Ovary (tissue), 9 donors: ENCODE data around the gene HOXC4. TPM values are rescaled to one million over a fixed set of nuclear protein-coding genes. Genes with fewer than 3 reads are reported as not detected.

ENCODE experiments used
- microRNA counts: library from miRNA; unstranded; fragments of <30 nt; microRNA quantifications from one replicate; lab custom pipeline; 2016
- microRNA-seq, 3 donors: library from miRNA; unstranded; fragments of <30 nt; microRNA quantifications; one replicate each; pipeline versions ENCODE4 to v1.2.0, GENCODE V29; 2019 to 2020
- polyA plus RNA-seq, 2 donors: library from polyadenylated mRNA; stranded (reverse); fragments of 200-250 nt in 1 of 2; fragments of 350-450 nt in 1 of 2; fragmentation: Illumina TruSeq in 1 of 2; extraction: RNeasy Lipid Tissue Mini Kit (QIAGEN cat#74804) in 1 of 2; gene quantifications; one replicate each; pipeline ENCODE4 v1.2.3, GENCODE V29; 2013 to 2014
- small RNA-seq: library from RNA; depleted of rRNA; stranded (forward); fragments of <200 nt; gene quantifications from one replicate; pipeline ENCODE3, GENCODE V24; 2016
- total RNA-seq, 7 donors: library from RNA; depleted of rRNA in 2 of 7; stranded (reverse); fragments of >200 nt in 2 of 7; fragmentation: NEBNext Ultra II Directional in 3 of 7; extraction: Animal tissue kit (Norgen Biotek cat#: 25700) in 3 of 7; gene quantifications; one replicate each; pipeline versions ENCODE4 v1.1.0 to v1.2.4, GENCODE V29; 2016 to 2023
- donor health status: DM: no; HTN: no; CAD: no; lungs with moderate emphysema.
- donor health status: DM: no; HTN: no; CAD: no.
- donor health status: Bipolar disorder and iron deficiency.
- donor health status: DM: yes; HTN: yes; CAD: no.
- donor health status: DM: no; HTN: no; CAD: no.
- donor health status: DM: yes; HTN: yes; CAD: no.

HOXC4 gene
- total and polyA plus RNA-seq, 9 donors, result 3.3 to 21.8 (median 11.5) TPM

MicroRNA genes within 50 kb of the gene (microRNA counts, 767-probe panel; counts per million panel counts)
- microRNA hsa-miR-615-3p (lab: Ali Mortazavi, UCI), result 530 counts per million, percentile 78 among the panel's probes with 10 or more counts
- microRNA hsa-miR-615-5p (lab: Ali Mortazavi, UCI), result 530 counts per million, percentile 78 among the panel's probes with 10 or more counts

Small RNA genes within 50 kb of the gene (microRNA-seq; reads per million reads assigned to microRNA genes)
- gene MIR615, result 63.4 to 291 (median 80.0) reads per million in 3 donors

Small RNA genes within 50 kb of the gene (small RNA-seq; reads per million reads assigned to genes)
- gene HOXC5, result not detected
- gene MIR615, result 2.8 reads per million, percentile 75 among the genes with 10 or more reads in this experiment
- not detected for gene RF00019

Other genes starting within 250 kb of the HOXC4 start
- not detected for gene HOXC13, start 115.0 kb upstream of the HOXC4 start, total RNA-seq
- gene HOXC13, start 115.0 kb upstream of the HOXC4 start, polyA plus RNA-seq, result not detected
- gene HOXC12, start 98.9 kb upstream of the HOXC4 start, total RNA-seq, result not detected
- not detected for gene HOXC12, start 98.9 kb upstream of the HOXC4 start, polyA plus RNA-seq
- 1 to 10 TPM in 1 of 7 donors, not detected in 6; 1.1 TPM for gene HOXC11, start 80.7 kb upstream of the HOXC4 start, total RNA-seq
- gene HOXC11, start 80.7 kb upstream of the HOXC4 start, polyA plus RNA-seq, result under 1 TPM in 1 of 2 donors, not detected in 1; 0.12 TPM
- under 1 TPM in 2 of 7 donors, not detected in 5; 0.24 to 0.32 TPM for gene HOTAIR, start 78.9 kb upstream of the HOXC4 start, total RNA-seq
- gene HOTAIR, start 78.9 kb upstream of the HOXC4 start, polyA plus RNA-seq, result 1 to 10 TPM in 1 of 2 donors, under 1 TPM in 1; 0.02 to 1.2 TPM
- 1 to 10 TPM in 2 of 7 donors, under 1 TPM in 3, not detected in 2; 0.15 to 5.0 (median 0.23) TPM for gene HOXC10, start 68.7 kb upstream of the HOXC4 start, total RNA-seq
- gene HOXC10, start 68.7 kb upstream of the HOXC4 start, polyA plus RNA-seq, result 10 to 100 TPM in 1 of 2 donors, 1 to 10 TPM in 1; 2.0 to 15.4 TPM
- gene HOXC9, start 53.7 kb upstream of the HOXC4 start, total RNA-seq, result 1 to 10 TPM in 2 of 7 donors, under 1 TPM in 4, not detected in 1; 0.26 to 3.9 (median 0.51) TPM
- 10 to 100 TPM in 1 of 2 donors, 1 to 10 TPM in 1; 3.4 to 15.0 TPM for gene HOXC9, start 53.7 kb upstream of the HOXC4 start, polyA plus RNA-seq
- gene HOXC8, start 44.9 kb upstream of the HOXC4 start, total RNA-seq, result 10 to 100 TPM in 1 of 7 donors, 1 to 10 TPM in 5, under 1 TPM in 1; 0.34 to 13.9 (median 7.7) TPM
- 10 to 100 TPM in 1 of 2 donors, 1 to 10 TPM in 1; 3.2 to 19.4 TPM for gene HOXC8, start 44.9 kb upstream of the HOXC4 start, polyA plus RNA-seq
- gene HOXC6, start 25.4 kb upstream of the HOXC4 start, total RNA-seq, result 10 to 100 TPM in 5 of 7 donors, 1 to 10 TPM in 2; 3.9 to 56.1 (median 21.4) TPM
- gene HOXC6, start 25.4 kb upstream of the HOXC4 start, polyA plus RNA-seq, result 10 to 100 TPM; 23.3 to 37.8 TPM
- 10 to 100 TPM in 1 of 7 donors, 1 to 10 TPM in 6; 1.8 to 11.0 (median 3.6) TPM for gene HOXC5, start 20.8 kb upstream of the HOXC4 start, total RNA-seq
- gene HOXC5, start 20.8 kb upstream of the HOXC4 start, polyA plus RNA-seq, result 1 to 10 TPM; 2.1 to 2.2 TPM
- gene SMUG1, start 135.2 kb downstream of the HOXC4 start, total RNA-seq, result 10 to 100 TPM; 22.8 to 32.2 (median 26.6) TPM
- gene SMUG1, start 135.2 kb downstream of the HOXC4 start, polyA plus RNA-seq, result 10 to 100 TPM; 17.8 to 30.2 TPM
- 100 to 1,000 TPM in 4 of 7 donors, 10 to 100 TPM in 3; 30.3 to 119 (median 103) TPM for gene CBX5, start 226.3 kb downstream of the HOXC4 start, total RNA-seq
- gene CBX5, start 226.3 kb downstream of the HOXC4 start, polyA plus RNA-seq, result 10 to 100 TPM; 14.3 to 47.6 TPM
- gene HNRNPA1, start 226.9 kb downstream of the HOXC4 start, total RNA-seq, result 1,000 to 10,000 TPM in 5 of 7 donors, 100 to 1,000 TPM in 2; 586 to 2,586 (median 2,385) TPM
- 1,000 to 10,000 TPM; 2,375 to 2,506 TPM for gene HNRNPA1, start 226.9 kb downstream of the HOXC4 start, polyA plus RNA-seq
- gene NFE2, start 247.2 kb downstream of the HOXC4 start, total RNA-seq, result under 1 TPM in 5 of 7 donors, not detected in 2; 0.11 to 0.54 (median 0.33) TPM
- under 1 TPM; 0.05 to 0.43 TPM for gene NFE2, start 247.2 kb downstream of the HOXC4 start, polyA plus RNA-seq